ENCODE measurements around the gene DIAPH2. TPM values are rescaled to one million over a fixed set of nuclear protein-coding genes. Genes with fewer than 3 reads are reported as not detected.

The DIAPH2 gene
- total and polyA plus RNA-seq, 8 donors: 1.9 to 10.0 (median 5.9) TPM

DNA sequence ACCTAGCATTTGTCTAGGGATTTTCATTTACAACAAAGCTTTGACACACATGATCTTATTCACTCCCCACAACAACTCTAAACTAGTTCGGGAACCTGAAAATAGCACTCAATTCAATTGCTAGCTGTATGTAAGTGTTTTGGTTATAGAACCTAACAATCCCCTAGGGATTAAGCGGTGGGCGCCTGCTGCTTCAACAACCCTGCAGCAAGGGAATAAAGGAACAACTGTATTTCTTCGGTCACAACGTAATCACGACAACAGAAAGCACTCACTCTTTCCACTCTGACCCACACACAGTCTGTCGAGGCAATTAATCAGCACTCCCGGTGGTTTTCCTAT lies 674 bp upstream of the DIAPH2 start:
- H3K9me3 ChIP-seq: no peaks in the 10 kb centered on the region
- DNase-seq: no peak
- H3K4me3 ChIP-seq: peak overlapping the region in 2 of 4 donors; percentile 57 to 74
- peak overlapping the region in 1 of 4 donors; percentile 78 for H3K27ac ChIP-seq
- H3K4me1 ChIP-seq: no peaks in the 10 kb centered on the region
- WGBS, 2 donors: 26 to 32% methylated on average over 8 of the region's 8 CpGs
- intact Hi-C loops (cut with DNase I): no loop called here
- FAIRE-seq: no peak
- H3K27me3 ChIP-seq: peaks cover 0 to 7% (median 2%) of the 10 kb centered on the region in 4 donors
- TF ChIP-seq, protein P1, sequence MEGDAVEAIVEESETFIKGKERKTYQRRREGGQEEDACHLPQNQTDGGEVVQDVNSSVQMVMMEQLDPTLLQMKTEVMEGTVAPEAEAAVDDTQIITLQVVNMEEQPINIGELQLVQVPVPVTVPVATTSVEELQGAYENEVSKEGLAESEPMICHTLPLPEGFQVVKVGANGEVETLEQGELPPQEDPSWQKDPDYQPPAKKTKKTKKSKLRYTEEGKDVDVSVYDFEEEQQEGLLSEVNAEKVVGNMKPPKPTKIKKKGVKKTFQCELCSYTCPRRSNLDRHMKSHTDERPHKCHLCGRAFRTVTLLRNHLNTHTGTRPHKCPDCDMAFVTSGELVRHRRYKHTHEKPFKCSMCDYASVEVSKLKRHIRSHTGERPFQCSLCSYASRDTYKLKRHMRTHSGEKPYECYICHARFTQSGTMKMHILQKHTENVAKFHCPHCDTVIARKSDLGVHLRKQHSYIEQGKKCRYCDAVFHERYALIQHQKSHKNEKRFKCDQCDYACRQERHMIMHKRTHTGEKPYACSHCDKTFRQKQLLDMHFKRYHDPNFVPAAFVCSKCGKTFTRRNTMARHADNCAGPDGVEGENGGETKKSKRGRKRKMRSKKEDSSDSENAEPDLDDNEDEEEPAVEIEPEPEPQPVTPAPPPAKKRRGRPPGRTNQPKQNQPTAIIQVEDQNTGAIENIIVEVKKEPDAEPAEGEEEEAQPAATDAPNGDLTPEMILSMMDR (IDR thresholded peaks at IDR 0.05): no peak
- ATAC-seq: no peak
- H3K36me3 ChIP-seq: no peaks in the 10 kb centered on the region

GRCh38 chrX:96685210-96686099 lies 813 bp downstream of the DIAPH2 start:
- intact Hi-C loops (cut with DNase I): no loop called here
- H3K27me3 ChIP-seq: peaks cover 0 to 7% (median 2%) of the 10 kb centered on the region in 4 donors
- TF ChIP-seq, protein P1 (IDR thresholded peaks at IDR 0.05): no peak
- peak overlapping the region in 3 of 4 donors; percentile 49 to 78 (median 68) for H3K27ac ChIP-seq
- H3K9me3 ChIP-seq: no peaks in the 10 kb centered on the region
- H3K4me3 ChIP-seq: peak overlapping the region; percentile 46 to 74 (median 53)
- 0 to 13% methylated on average over 38 of the region's 38 CpGs for WGBS, 2 donors
- FAIRE-seq (no peak), ATAC-seq (peak; percentile 38 to 52 (median 50)), DNase-seq (peak in 5 of 6 donors; percentile 2 to 62 (median 19))
- no peaks in the 10 kb centered on the region for H3K4me1 ChIP-seq
- H3K36me3 ChIP-seq: no peaks in the 10 kb centered on the region

DNA sequence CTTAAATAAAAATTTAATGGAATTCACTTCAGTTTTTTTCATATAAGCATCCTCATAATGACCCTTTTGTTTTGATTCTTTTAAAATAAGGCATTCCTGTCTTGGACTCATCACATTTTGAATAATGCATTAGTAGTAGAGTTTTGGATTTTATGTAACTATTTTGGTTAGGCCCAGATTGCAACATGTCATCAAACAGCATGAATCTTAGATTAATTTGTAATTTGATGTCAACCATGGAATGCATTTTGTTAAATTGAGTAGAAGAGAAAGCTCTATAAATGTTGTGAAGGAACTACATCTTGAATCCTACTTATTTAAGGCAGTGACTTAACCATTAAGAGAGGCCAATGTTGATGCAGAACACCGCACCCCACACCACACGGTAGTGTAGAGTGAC lies 3.1 kb downstream of the DIAPH2 start:
- no peaks in the 10 kb centered on the region for H3K4me1 ChIP-seq
- intact Hi-C loops (cut with DNase I): no loop called here

GRCh38 chrX:96688789-96689188 lies 4.1 kb downstream of the DIAPH2 start:
- Histone ChIP-seq H3K9me3 (no peaks in the 10 kb centered on the region), H3K4me3 (no peak overlapping the region), H3K36me3 (no peaks in the 10 kb centered on the region), H3K4me1 (no peaks in the 10 kb centered on the region), H3K27ac (no peak overlapping the region), H3K27me3 (peaks cover 0 to 7% (median 2%) of the 10 kb centered on the region in 4 donors)
- DNase-seq: no peak
- TF ChIP-seq, protein P1 (IDR thresholded peaks at IDR 0.05): no peak
- no peak for FAIRE-seq
- intact Hi-C loops (cut with DNase I): no loop called here
- ATAC-seq: no peak
- 60 to 85% methylated on average over 4 of the region's 4 CpGs for WGBS, 2 donors

More for the DNA sequence above, 3.1 kb downstream of the DIAPH2 start:
- Histone ChIP-seq H3K4me3 (no peak overlapping the region), H3K27ac (no peak overlapping the region), H3K36me3 (no peaks in the 10 kb centered on the region), H3K9me3 (no peaks in the 10 kb centered on the region), H3K27me3 (peaks cover 0 to 7% (median 2%) of the 10 kb centered on the region in 4 donors)
- WGBS, 2 donors: 77 to 96% methylated on average over 2 of the region's 2 CpGs
- no peak for ATAC-seq
- FAIRE-seq: peak; percentile 95
- TF ChIP-seq, protein P1 (IDR thresholded peaks at IDR 0.05): no peak
- no peak for DNase-seq

GRCh38 chrX:96689991-96690390 lies 5.3 kb downstream of the DIAPH2 start:
- intact Hi-C loops (cut with DNase I): no loop called here
- no peaks in the 10 kb centered on the region for H3K4me1 ChIP-seq
- FAIRE-seq (no peak), ATAC-seq (no peak), DNase-seq (no peak)
- TF ChIP-seq, protein P1 (IDR thresholded peaks at IDR 0.05): no peak
- no peak overlapping the region for H3K27ac ChIP-seq
- no peak overlapping the region for H3K4me3 ChIP-seq
- peaks cover 0 to 4% (median 2%) of the 10 kb centered on the region in 4 donors for H3K27me3 ChIP-seq
- no peaks in the 10 kb centered on the region for H3K9me3 ChIP-seq
- 50 to 55% methylated on average over 2 of the region's 2 CpGs for WGBS, 2 donors
- H3K36me3 ChIP-seq: no peaks in the 10 kb centered on the region

Measured in pancreas (tissue), 10 donors.